Kidney (tissue), 14 donors: ENCODE data around the gene NEK9. TPM values are rescaled to one million over a fixed set of nuclear protein-coding genes. Genes with fewer than 3 reads are reported as not detected.

Source experiments
- DNase-seq, 5 donors: peaks; one replicate each; pipeline ENCODE4 v3.0.0-alpha.2; 2013 to 2020
- FAIRE-seq: peaks from 2 replicates; lab custom pipeline; 2012; peaks lifted over from hg19 to GRCh38; lab: Jason Lieb, UNC
- H3K27ac ChIP-seq, 2 donors: one replicate each; pipeline ENCODE4 v1.7.0; 2013; ENCODE audit warnings: low read depth in 2 of 2, low read length in 2 of 2, inconsistent platforms in 1 of 2
- H3K27me3 ChIP-seq: one replicate; pipeline ENCODE4 v1.7.1; 2013; ENCODE audit warnings: low read length, inconsistent platforms; ENCODE audit not compliant: control insufficient read depth, insufficient read depth
- H3K36me3 ChIP-seq, 3 donors: one replicate each; pipeline versions ENCODE4 v1.7.0 to v1.7.1; 2013; ENCODE audit warnings: low read length in 3 of 3, control low read depth in 1 of 3, inconsistent platforms in 1 of 3; ENCODE audit not compliant: insufficient read depth in 3 of 3, control insufficient read depth in 2 of 3
- H3K4me1 ChIP-seq, 3 donors: one replicate each; pipeline versions ENCODE4 v1.7.0 to v1.7.1; 2013; ENCODE audit warnings: low read length in 3 of 3, inconsistent platforms in 1 of 3, low read depth in 1 of 3; ENCODE audit not compliant: control insufficient read depth in 2 of 3, insufficient read depth in 2 of 3
- H3K4me3 ChIP-seq, 3 donors: one replicate each; pipeline versions ENCODE4 v1.7.0 to v1.8.1; 2013; ENCODE audit warnings: low read length in 3 of 3, control low read depth in 1 of 3, inconsistent platforms in 1 of 3
- H3K9ac ChIP-seq, 3 donors: one replicate each; pipeline versions ENCODE4 v1.7.0 to v1.7.1; 2013; ENCODE audit warnings: low read length in 3 of 3, control low read depth in 1 of 3, inconsistent platforms in 1 of 3
- H3K9me3 ChIP-seq, 3 donors: one replicate each; pipeline versions ENCODE4 v1.7.0 to v1.7.1; 2013; ENCODE audit warnings: low read length in 3 of 3, control low read depth in 1 of 3, inconsistent platforms in 1 of 3; ENCODE audit not compliant: control insufficient read depth in 2 of 3, insufficient read depth in 1 of 3
- intact Hi-C: fragments of 100-400 bp; cut with DNase I; formaldehyde crosslinking; loops from one replicate; pipeline ENCODE4 v1.11.1; 2022
- polyA plus RNA-seq: library from polyadenylated mRNA; stranded (reverse); fragments of 350-450 nt; fragmentation: Illumina TruSeq; extraction: RNeasy Lipid Tissue Mini Kit (QIAGEN cat#74804); gene quantifications from one replicate; pipeline ENCODE4 v1.2.3, GENCODE V29; 2014; ENCODE audit warnings: low read depth, low replicate concordance; ENCODE audit not compliant: insufficient read depth
- total RNA-seq: library from RNA; stranded (reverse); fragmentation: NEBNext Ultra II Directional; extraction: Animal tissue kit (Norgen Biotek cat#: 25700); gene quantifications from one replicate; pipeline ENCODE4 v1.2.1, GENCODE V29; 2021
- TF ChIP-seq, protein P1 (sequence below): IDR thresholded peaks from 3 replicates; pipeline ENCODE4 v1.5.1; 2012; ENCODE audit warnings: mild to moderate bottlenecking, moderate library complexity, borderline replicate concordance; ENCODE audit not compliant: insufficient read depth; ENCODE audit errors: extremely low read depth
- donor health status: control.
- donor health status: control.
- donor health status: control.
- donor health status: control.
- donor health status: control.
- donor health status: DM: yes; HTN: yes; CAD: no.
- donor health status: Normal renal cell carcinoma (clear cell type).

Gene NEK9
- total and polyA plus RNA-seq, 2 donors from 2014 or later, result 25.4 to 81.5 TPM

DNA sequence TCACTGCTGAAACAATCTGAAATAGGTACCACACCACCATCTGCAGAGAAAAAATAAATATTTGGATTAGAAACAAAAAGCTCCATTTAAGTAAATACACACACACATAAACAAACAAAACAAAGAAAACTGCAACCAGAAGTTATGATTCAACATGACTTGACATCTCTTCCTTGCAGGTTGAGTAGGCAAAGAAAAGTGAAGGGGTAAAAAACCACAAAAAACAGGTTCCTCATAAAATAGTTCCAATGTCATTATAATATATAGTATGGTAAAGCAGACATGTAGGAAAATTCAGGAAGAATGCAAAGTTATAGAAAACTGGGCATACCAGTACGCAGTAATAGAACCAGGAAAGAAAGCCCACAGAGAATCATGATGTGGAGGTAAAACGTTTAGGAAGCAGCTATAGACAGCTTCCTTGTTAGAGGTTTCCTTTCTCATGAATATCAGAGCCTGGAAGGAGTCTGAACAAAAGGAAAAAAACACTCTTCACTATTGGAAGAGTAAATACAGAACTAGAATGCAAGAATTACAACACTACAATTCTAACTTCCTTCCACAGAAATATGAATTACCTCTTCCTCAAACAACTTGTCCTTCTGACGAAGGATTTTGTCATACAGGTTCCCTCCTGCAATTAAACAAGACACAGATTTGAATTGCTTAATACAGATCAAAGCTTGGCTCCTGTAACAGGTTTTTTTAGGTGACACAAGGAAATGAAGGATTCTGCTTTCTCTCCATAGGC is 6.1 kb downstream of the NEK9 start:
- no peak for FAIRE-seq
- no peak for DNase-seq
- intact Hi-C loops, result no loop called here

DNA sequence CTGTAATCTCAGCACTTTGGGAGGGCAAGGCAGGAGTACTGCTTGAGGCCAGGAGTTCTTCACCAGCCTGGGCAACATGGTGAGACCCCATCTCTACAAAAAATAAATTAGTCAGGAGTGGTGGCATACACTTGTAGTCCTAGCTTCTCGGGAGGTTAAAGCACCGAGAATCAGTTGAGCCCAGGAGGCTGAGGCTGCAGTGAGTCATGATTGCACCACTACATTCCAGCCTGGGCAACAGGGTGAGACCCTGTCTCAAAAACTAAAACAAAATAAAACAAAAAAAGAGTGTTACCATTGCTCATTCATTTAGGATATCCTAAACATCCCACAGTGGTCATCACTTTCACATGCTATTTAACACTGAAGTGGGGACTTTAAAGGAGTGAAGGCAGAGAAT is 7.8 kb downstream of the NEK9 start:
- Histone ChIP-seq H3K9ac (no peak overlapping the region), H3K9me3 (no peaks in the 10 kb centered on the region), H3K4me1 (no peaks in the 10 kb centered on the region), H3K27me3 (no peaks in the 10 kb centered on the region), H3K27ac (no peak overlapping the region), H3K4me3 (no peak overlapping the region), H3K36me3 (peaks cover 4 to 58% (median 32%) of the 10 kb centered on the region in 3 donors)
- DNase-seq (no peak), FAIRE-seq (no peak)
- TF ChIP-seq, protein P1, sequence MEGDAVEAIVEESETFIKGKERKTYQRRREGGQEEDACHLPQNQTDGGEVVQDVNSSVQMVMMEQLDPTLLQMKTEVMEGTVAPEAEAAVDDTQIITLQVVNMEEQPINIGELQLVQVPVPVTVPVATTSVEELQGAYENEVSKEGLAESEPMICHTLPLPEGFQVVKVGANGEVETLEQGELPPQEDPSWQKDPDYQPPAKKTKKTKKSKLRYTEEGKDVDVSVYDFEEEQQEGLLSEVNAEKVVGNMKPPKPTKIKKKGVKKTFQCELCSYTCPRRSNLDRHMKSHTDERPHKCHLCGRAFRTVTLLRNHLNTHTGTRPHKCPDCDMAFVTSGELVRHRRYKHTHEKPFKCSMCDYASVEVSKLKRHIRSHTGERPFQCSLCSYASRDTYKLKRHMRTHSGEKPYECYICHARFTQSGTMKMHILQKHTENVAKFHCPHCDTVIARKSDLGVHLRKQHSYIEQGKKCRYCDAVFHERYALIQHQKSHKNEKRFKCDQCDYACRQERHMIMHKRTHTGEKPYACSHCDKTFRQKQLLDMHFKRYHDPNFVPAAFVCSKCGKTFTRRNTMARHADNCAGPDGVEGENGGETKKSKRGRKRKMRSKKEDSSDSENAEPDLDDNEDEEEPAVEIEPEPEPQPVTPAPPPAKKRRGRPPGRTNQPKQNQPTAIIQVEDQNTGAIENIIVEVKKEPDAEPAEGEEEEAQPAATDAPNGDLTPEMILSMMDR, result no peak
- intact Hi-C loops, result no loop called here

More for the DNA sequence above, 6.1 kb downstream of the NEK9 start:
- TF ChIP-seq, protein P1, result no peak
- Histone ChIP-seq H3K27me3 (no peaks in the 10 kb centered on the region), H3K27ac (no peak overlapping the region), H3K4me3 (no peak overlapping the region), H3K9me3 (no peaks in the 10 kb centered on the region), H3K9ac (no peak overlapping the region), H3K36me3 (peaks cover 4 to 45% (median 26%) of the 10 kb centered on the region in 3 donors), H3K4me1 (no peaks in the 10 kb centered on the region)

DNA sequence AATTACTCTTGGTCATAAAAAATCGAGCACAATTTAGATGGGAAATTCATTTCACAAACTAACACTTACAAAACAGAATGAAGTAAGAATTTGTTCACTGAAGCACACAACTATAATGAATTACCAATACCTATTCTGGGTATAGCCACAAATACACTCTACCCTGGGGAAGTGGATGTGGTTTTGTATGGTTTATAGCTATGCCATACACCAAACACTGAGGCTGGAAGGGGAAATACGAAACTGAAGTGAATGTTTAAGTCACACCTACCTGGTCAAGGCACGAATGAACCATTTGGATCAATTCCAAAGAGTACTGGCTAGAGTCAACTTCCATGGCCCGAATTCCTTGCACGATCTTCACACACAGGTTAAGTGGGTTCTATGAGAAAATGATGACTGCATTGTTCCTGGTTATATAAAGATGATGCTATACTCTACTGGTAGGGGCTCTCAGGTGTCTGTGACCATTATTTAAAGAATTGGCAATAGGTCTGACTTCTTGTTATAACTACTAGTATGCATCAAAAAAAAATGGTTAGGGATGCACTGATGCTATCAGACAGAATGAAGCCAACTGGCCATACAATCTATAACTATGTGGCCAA is 12.8 kb downstream of the NEK9 start:
- Histone ChIP-seq H3K4me3 (no peak overlapping the region), H3K4me1 (no peaks in the 10 kb centered on the region)
- FAIRE-seq, result no peak

More for the DNA sequence above, 12.8 kb downstream of the NEK9 start:
- peaks cover 13 to 71% (median 51%) of the 10 kb centered on the region in 3 donors for H3K36me3 ChIP-seq
- intact Hi-C loops, result no loop called here
- TF ChIP-seq, protein P1, result no peak
- no peak overlapping the region for H3K27ac ChIP-seq
- no peaks in the 10 kb centered on the region for H3K9me3 ChIP-seq
- no peak overlapping the region for H3K9ac ChIP-seq
- no peak for DNase-seq
- no peaks in the 10 kb centered on the region for H3K27me3 ChIP-seq
